Bone marrow (tissue), 2 donors: ENCODE data around the gene RACK1.

ENCODE experiments used
- DNase-seq, 2 donors: peaks; one replicate each; lab custom pipeline; 2025; lab: John Stamatoyannopoulos, UW

RACK1 gene

GRCh38 chr5:181259974-181260719 lies 16.4 kb upstream of the RACK1 start:
- DNase-seq = no peak

- no peak for DNase-seq
Observed at GRCh38 chr5:181259283-181259682, 15.6 kb upstream of the RACK1 start.

- no peak for DNase-seq
Observed at GRCh38 chr5:181258576-181258975, 14.9 kb upstream of the RACK1 start.

DNA sequence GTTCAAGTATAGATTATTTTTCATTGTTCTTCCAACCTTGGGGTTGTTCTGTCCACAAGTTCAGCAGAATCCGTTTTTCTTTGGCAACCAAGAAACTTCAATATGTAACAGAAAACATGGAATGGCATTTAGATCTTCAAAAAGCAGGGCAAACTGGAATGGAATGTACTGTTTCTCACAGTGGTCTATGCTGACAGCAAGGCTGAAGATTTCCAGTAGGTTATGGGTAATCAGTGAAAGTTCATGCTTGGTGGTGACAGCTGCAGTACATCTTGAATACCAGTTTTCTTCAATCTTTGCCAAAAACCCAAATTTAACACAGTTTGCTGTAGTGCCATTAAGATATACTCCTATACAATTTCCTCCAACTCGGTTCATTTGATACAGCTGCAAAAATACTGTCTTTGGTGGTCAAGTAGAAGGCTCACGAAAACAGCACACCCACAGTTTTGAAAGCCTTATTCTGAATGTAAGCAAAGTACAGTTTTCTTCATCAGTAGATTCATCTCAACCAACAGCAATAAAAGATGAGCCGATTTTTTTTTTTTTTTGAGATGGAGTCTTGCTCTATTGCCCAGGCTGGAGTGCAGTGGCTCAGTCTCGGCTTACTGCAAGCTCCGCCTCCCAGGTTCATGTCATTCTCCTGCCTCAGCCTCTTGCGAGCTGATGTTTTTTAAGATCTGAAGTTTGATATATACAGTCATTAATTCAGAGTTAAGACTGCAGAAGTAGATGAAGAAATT lies 12.3 kb upstream of the RACK1 start:
- DNase-seq = no peak

DNA sequence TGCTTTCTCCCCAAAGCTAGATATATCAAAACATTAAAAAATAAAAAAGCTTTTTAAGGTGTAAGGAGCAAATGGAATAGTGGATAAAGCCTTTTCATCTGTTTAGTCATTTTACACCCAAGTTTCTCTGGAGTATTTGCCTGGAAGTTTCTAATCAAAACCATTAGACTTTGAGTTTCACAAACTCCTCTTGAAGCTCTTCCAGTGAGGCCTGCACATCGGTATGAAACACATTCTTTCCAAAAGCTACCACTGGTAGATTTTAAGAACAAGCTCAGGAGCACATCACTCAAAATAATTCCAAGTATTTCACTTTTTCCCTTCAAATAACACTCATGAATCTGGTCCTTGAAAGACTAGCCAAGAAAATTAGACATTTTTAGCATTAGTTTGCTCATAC lies 11.6 kb upstream of the RACK1 start:
- DNase-seq = no peak

DNA sequence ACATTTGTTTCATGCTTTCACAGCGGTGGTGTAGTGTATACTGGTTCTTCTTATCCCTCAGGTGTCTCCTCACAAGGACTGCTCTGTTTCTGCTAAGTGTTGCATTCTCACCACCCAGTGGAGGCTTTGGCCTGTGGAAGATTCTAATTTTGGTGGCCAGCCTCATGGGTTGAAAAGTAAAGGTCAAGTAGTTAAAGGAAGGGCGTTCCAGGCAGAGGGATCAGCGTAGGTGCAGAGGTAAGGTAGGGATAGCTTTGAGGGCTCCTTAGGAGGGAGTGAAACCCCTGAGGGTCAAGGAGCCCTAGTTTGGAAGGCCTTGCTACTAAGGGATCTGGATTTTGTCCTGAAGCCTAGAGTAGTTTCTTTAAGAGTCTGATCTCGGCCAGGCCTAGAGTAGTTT lies 4.6 kb upstream of the RACK1 start:
- DNase-seq = no peak

- DNase-seq = no peak
Observed at GRCh38 chr5:181246276-181247049, 2.8 kb upstream of the RACK1 start.

DNA sequence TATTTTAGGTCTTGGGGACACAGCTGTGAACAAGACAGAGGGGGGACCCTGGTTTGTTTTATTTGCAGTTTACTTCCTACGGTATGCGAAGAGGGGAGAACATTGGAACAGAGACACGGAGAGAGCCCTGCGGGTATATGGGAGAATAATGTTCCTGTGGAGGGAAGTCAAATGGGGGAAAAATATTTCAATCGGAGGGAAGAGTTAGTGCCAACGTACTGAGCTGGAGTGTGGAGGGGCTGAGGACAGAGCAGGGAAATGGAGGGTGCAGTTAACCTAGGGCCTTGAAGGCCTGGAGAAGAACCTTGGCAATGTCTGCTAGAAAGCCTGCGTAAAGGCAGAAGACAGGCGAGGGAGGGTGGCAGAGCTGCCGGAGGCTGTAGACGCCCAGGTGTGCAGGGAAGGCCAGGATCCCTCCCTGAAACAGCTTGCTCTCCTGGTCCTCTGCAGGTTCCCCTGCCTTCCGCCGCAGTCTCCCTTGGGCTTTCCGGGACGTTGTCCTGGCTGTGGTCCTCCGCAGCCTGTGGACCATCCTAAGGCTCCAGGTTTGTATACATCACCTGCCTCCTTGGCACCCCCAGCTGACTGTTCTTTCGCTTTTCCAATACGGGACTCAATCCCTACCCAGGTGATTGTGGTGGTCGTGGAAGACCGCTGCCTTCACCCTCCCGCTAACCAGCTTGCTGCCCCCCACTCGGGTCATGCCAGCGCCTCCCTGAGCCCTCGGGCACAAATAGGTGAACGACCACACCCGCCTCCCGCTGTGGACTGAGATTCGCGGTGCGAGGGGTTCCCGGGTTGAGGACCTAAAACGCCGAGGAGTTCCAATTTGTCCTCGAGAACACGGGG lies 1.9 kb upstream of the RACK1 start:
- no peak for DNase-seq

- no peak for DNase-seq
Observed at GRCh38 chr5:181243018-181243563, 615 bp downstream of the RACK1 start.

DNA sequence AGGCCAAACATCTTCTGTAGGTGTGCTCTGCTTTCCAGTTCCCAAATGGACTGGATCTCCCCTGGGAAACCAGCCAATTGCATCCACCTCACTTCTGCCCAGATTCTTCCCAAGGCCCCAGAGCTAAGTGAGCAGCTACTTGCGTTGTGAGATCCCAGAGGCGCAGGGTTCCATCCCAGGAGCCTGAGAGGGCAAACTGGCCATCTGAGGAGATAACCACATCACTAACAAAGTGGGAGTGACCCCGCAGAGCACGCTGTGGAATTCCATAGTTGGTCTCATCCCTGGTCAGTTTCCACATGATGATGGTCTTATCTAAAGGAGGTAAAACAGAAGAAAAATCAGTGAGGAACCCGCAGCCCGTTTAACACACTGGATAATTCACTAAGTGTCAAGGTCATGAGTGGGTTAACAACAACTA lies 1.7 kb downstream of the RACK1 start:
- no peak for DNase-seq

DNA sequence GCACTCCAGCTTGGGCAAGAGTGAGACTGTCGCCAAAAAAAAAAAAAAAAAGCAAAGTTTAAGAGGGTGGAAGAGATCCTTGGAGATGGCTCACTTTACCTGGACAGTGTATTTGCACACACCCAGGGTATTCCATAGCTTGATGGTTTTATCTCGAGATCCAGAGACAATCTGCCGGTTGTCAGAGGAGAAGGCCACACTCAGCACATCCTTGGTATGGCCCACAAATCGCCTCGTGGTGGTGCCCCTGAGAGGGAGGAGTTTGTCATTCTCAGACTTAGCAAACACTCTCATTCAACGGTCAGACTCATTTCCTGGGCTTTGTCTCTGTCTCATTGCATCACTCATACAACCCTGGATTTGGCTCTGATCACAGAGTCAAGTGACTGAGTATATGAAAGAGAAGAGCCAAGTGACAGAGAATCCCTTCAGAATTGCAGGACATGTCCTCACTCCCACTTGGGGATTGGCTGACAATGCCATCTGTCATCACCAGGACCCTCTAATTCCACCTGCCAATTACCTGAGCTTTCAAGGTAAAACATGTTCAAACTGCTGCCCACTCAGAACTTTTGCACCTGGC lies 2.2 kb downstream of the RACK1 start:
- DNase-seq = no peak

DNA sequence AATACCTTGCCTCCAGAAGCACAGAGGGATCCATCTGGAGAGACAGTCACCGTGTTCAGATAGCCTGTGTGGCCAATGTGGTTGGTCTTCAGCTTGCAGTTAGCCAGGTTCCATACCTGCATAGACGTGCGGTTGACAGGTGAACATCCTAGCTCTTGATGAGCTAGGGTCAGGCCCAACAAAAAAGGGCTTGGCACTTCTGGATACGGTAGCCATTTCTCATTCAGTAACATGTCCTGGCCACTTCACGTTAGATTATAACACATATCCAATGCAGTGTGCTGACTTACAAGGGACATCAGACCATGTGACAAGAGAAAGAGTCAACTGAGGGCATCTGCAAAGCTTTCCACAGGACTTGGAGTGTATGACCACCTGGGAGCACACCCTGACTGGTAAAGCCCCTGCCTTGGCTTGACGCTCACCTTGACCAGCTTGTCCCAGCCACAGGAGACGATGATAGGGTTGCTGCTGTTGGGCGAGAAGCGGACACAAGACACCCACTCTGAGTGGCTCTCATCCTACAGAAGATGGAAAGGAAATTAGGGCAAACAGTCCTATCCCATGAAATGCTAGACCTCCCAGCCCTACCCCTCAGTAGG lies 4.5 kb downstream of the RACK1 start:
- no peak for DNase-seq

- DNase-seq = no peak
Observed at GRCh38 chr5:181237729-181238385, 5.8 kb downstream of the RACK1 start.

- no peak for DNase-seq
Observed at GRCh38 chr5:181236954-181237641, 6.6 kb downstream of the RACK1 start.

GRCh38 chr5:181236471-181236870 lies 7.2 kb downstream of the RACK1 start:
- DNase-seq = no peak

DNA sequence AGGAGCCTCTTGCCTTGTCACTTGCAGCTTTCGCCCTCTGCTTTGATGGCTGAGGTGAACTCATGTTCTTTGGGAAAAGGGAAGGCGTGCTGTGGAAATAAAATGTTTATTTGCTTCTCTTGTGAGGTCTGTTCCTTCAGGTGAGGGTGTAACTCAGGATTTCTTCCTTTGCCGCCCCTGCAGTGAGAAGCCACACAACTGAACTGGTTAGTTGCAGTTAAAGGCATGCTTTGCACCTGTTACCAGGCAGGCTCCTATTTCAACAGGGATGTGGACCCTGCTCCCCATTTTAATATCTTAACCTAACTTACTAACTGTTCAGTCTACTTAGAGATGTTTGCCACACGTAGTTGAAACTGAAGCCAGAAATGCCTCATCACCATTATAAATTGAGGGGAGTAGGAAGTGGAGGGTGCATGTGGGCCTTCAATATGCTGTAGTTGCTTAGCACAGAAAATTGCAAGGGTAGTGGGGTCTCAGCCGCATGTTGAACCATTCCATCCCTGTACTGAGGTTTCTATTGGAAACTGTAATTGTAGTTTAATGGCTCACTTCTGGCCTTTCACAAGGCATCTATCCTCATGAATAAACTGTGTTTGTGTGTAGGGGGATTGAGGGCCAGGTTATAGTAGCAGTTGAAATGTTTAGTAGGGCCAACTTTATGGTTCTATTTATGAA lies 7.9 kb downstream of the RACK1 start:
- no peak for DNase-seq

DNA sequence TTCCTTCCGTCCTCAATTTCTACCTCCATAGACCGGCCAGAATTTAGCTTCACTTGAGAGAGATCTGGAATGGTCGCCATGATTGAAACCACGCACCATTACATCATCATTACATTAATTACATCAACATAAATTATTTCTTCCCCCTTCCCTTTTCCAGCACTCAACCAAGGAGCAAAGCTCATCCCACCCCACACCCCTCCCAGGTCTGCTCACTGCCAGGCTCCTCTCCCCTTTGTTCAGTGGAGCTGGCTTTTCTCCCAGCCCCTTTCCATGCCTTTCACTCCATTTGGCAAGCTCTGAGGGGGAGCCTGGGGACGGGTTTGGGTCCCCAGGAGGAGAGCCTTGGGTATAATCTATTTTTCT lies 8.4 kb downstream of the RACK1 start:
- DNase-seq = no peak

- DNase-seq = no peak
Observed at GRCh38 chr5:181234455-181235306, 9.0 kb downstream of the RACK1 start.
